IMR-90 (cell line): ENCODE results near the gene NFX1. TPM values are rescaled to one million over a fixed set of nuclear protein-coding genes. Genes with fewer than 3 reads are reported as not detected.
A peak's percentile ranks its signal among the peaks of the same experiment; 100 is the strongest.
"Not testable (repeated sequence)": the region's sequence is repeated elsewhere in the genome, so short reads cannot be mapped to it uniquely, and the experiment has no call there.

Experiments
- ATAC-seq: fragments of 200-7000 bp; cut with Tn5 transposase; 2 replicates; pipeline ENCODE4 v1.9.1; 2020; ENCODE audit warnings: low read depth, mild to moderate bottlenecking, moderate library complexity
- BruUV-seq: library from RNA; stranded (reverse); fragments of 400-500 nt; replicated peaks from 2 replicates; lab custom pipeline; 2021; lab: Mats Ljungman, UMichigan
- CTCF ChIA-PET: fragments of 300-600 bp; formaldehyde crosslinking; extraction: SDS; loops from one replicate; lab custom pipeline; 2021; ENCODE audit warnings: antibody characterized with exemption; lab: Yijun Ruan, JAX
- POLR2A ChIA-PET: fragments of 300-600 bp; sonication (Branson Sonifier 250); formaldehyde crosslinking; loops from one replicate; lab custom pipeline; 2022; ENCODE audit warnings: antibody characterized with exemption; ENCODE audit not compliant: unreplicated experiment; lab: Charles Lee
- DNase-seq: peaks from one replicate; pipeline ENCODE4 v3.0.0; 2013
- H2AFZ ChIP-seq: replicated peaks from 2 replicates; pipeline ENCODE3; 2013; ENCODE audit warnings: low read length, mild to moderate bottlenecking; ENCODE audit not compliant: poor library complexity
- H2AK5ac ChIP-seq: 2 replicates; pipeline ENCODE4 v1.6.1; 2013; ENCODE audit warnings: low read depth, low read length, inconsistent platforms
- H2AK9ac ChIP-seq: replicated peaks from 2 replicates; pipeline ENCODE3; 2013; ENCODE audit warnings: mild to moderate bottlenecking, low read depth, low read length, moderate library complexity; ENCODE audit not compliant: poor library complexity
- H2BK120ac ChIP-seq: 2 replicates; pipeline ENCODE4 v1.6.1; 2013; ENCODE audit warnings: low read depth, low read length, inconsistent platforms
- H2BK15ac ChIP-seq: 3 replicates; pipeline ENCODE4 v1.6.1; 2013; ENCODE audit warnings: low read depth, low read length, inconsistent platforms
- H2BK20ac ChIP-seq: 2 replicates; pipeline ENCODE4 v1.6.1; 2013; ENCODE audit warnings: low read depth, mild to moderate bottlenecking, inconsistent platforms, low read length, moderate library complexity
- H2BK5ac ChIP-seq: 2 replicates; pipeline ENCODE4 v1.6.1; 2013; ENCODE audit warnings: mild to moderate bottlenecking, low read depth, low read length, inconsistent platforms; ENCODE audit not compliant: poor library complexity, severe bottlenecking
- H3K14ac ChIP-seq: replicated peaks from 2 replicates; pipeline ENCODE4 v1.6.1; 2013; ENCODE audit warnings: low read depth, low read length, inconsistent platforms
- H3K18ac ChIP-seq: 2 replicates; pipeline ENCODE4 v1.6.1; 2013; ENCODE audit warnings: low read depth, low read length, control low read depth
- H3K23ac ChIP-seq: 2 replicates; pipeline ENCODE4 v1.6.1; 2013; ENCODE audit warnings: low read depth, low read length, inconsistent platforms
- H3K27ac ChIP-seq: 2 replicates; pipeline ENCODE4 v1.5.1; 2013; ENCODE audit warnings: mild to moderate bottlenecking, control low read depth, low read length; ENCODE audit not compliant: insufficient read depth
- H3K27me3 ChIP-seq: 2 replicates; pipeline ENCODE4 v1.6.1; 2013; ENCODE audit warnings: low read length; ENCODE audit not compliant: control insufficient read depth, insufficient read depth
- H3K36me3 ChIP-seq: 2 replicates; pipeline ENCODE4 v1.6.1; 2013; ENCODE audit warnings: low read length, mixed read lengths; ENCODE audit not compliant: control insufficient read depth, insufficient read depth
- H3K4ac ChIP-seq: 2 replicates; pipeline ENCODE4 v1.6.1; 2013; ENCODE audit warnings: low read depth, low read length, inconsistent platforms
- H3K4me1 ChIP-seq: 2 replicates; pipeline ENCODE4 v1.6.1; 2013; ENCODE audit warnings: low read length, mixed read lengths; ENCODE audit not compliant: control insufficient read depth, insufficient read depth
- H3K4me2 ChIP-seq: 2 replicates; pipeline ENCODE4 v1.6.1; 2013; ENCODE audit warnings: low read depth, mild to moderate bottlenecking, control low read depth, low read length, moderate library complexity
- H3K4me3 ChIP-seq: 2 replicates; pipeline ENCODE4 v1.5.1; 2013; ENCODE audit warnings: low read depth, mild to moderate bottlenecking, control low read depth, low read length, moderate library complexity; ENCODE audit not compliant: insufficient read depth
- H3K56ac ChIP-seq: 2 replicates; pipeline ENCODE4 v1.6.1; 2013; ENCODE audit warnings: low read length, inconsistent platforms; ENCODE audit not compliant: insufficient read depth; ENCODE audit errors: extremely low read depth
- H3K79me1 ChIP-seq, 2 experiments: 2 replicates each; pipeline ENCODE4 v1.6.1; 2013; ENCODE audit warnings: low read length in 2 of 2, inconsistent platforms in 1 of 2, low read depth in 1 of 2
- H3K9ac ChIP-seq: 2 replicates; pipeline ENCODE4 v1.6.1; 2013; ENCODE audit warnings: low read depth, low read length, control low read depth
- H3K9me1 ChIP-seq: 2 replicates; pipeline ENCODE4 v1.6.1; 2013; ENCODE audit warnings: low read length, inconsistent platforms; ENCODE audit not compliant: insufficient read depth
- H3K9me3 ChIP-seq: 2 replicates; pipeline ENCODE4 v1.6.1; 2013; ENCODE audit warnings: low read length; ENCODE audit not compliant: control insufficient read depth, insufficient read depth
- H4K20me1 ChIP-seq: 2 replicates; pipeline ENCODE4 v1.6.1; 2013; ENCODE audit warnings: low read length, inconsistent platforms; ENCODE audit not compliant: insufficient read depth
- H4K5ac ChIP-seq: 2 replicates; pipeline ENCODE4 v1.6.1; 2013; ENCODE audit warnings: mild to moderate bottlenecking, low read depth, low read length, control low read depth
- H4K8ac ChIP-seq, 2 experiments: 2 replicates each; pipeline ENCODE4 v1.6.1; 2013; ENCODE audit warnings: low read depth in 2 of 2, low read length in 2 of 2, control low read depth in 1 of 2, inconsistent platforms in 1 of 2
- H4K91ac ChIP-seq: 2 replicates; pipeline ENCODE4 v1.6.1; 2013; ENCODE audit warnings: low read depth, low read length, inconsistent platforms; ENCODE audit not compliant: insufficient read depth
- CEBPB ChIP-seq: IDR thresholded peaks from 2 replicates; pipeline ENCODE4 v1.6.1; 2012; ENCODE audit warnings: low read depth, low read length, improper control_type of control experiment
- CHD1 ChIP-seq: IDR thresholded peaks from 2 replicates; pipeline ENCODE4 v1.6.1; 2012; ENCODE audit warnings: low read depth, low read length, improper control_type of control experiment
- FOS ChIP-seq: fragments of 150-350 bp; IDR thresholded peaks from 2 replicates; pipeline ENCODE4 v1.6.1; 2016; ENCODE audit warnings: low read depth, low read length
- MXI1 ChIP-seq: IDR thresholded peaks from 2 replicates; pipeline ENCODE4 v1.6.1; 2012; ENCODE audit warnings: low read depth, mild to moderate bottlenecking, low read length, moderate library complexity, borderline replicate concordance
- RAD21 ChIP-seq: IDR thresholded peaks from 2 replicates; pipeline ENCODE4 v1.6.1; 2012; ENCODE audit warnings: low read length, improper control_type of control experiment
- RCOR1 ChIP-seq: IDR thresholded peaks from 2 replicates; pipeline ENCODE4 v1.6.1; 2012; ENCODE audit warnings: mild to moderate bottlenecking, low read length, improper control_type of control experiment; ENCODE audit not compliant: insufficient replicate concordance
- WGBS, 2 experiments: methylation state at CpG; one replicate each; pipeline versions ENCODE4 v1.1.5 to v1.1.7; 2013; ENCODE audit warnings: missing lambda C conversion rate in 2 of 2; ENCODE audit not compliant: insufficient read length in 1 of 2; ENCODE audit errors: extremely low coverage in 2 of 2; 5-methylcytosine and 5-hydroxymethylcytosine counted together
- dilution Hi-C: fragments of 300-500 bp; cut with HindIII; formaldehyde crosslinking; loops from one replicate; pipeline ENCODE4 v1.14.3; 2018; ENCODE audit warnings: low sequenced_read_pairs; ENCODE audit not compliant: unreplicated experiment
- in situ Hi-C: fragments of 300-500 bp; cut with MboI; formaldehyde crosslinking; loops from 3 replicates; pipeline ENCODE4 v1.14.3; 2019; ENCODE audit warnings: low sequenced_read_pairs, inconsistent platforms, mixed read lengths
- intact Hi-C: fragments of 100-400 bp; cut with micrococcal nuclease; formaldehyde crosslinking; loops from 2 replicates; pipeline ENCODE4 v1.10.0; 2022
- polyA plus RNA-seq, 3 experiments: library from polyadenylated mRNA; depleted of rRNA; stranded (reverse); fragments of >200 nt; gene quantifications; 2 replicates each; pipeline ENCODE4 v1.2.3, GENCODE V29; 2012; ENCODE audit warnings: low replicate concordance in 1 of 3
- total RNA-seq: library from RNA; depleted of rRNA; stranded (reverse); fragments of >200 nt; gene quantifications from 2 replicates; pipeline ENCODE4 v1.2.3, GENCODE V29; 2012

NFX1 gene
- total and polyA plus RNA-seq, 2 of the 4 experiments (the other 2 are of a cell fraction): 27.0 to 36.0 TPM

DNA sequence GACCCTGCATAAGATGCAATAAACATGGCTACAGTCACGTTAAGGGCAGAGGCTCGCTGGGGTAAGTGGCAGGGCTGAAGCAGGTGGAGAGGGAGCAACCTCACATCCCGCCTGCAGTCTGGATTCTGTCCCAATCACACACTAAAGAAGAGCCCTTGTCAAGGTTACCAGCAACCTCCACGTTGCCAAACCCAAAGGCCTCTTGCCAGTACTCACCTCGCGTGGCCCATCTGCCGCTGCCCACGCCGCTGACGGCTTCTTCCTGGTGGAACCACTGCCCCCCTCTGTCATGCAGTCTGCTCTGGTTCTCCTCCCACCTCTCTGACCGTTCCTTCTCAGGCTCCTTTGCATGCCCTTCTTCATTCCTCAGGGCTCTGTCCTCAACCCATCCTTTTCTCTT, 103.3 kb downstream of the NFX1 start:
- CTCF ChIA-PET: no interaction called here
- DNase-seq (no peak), ATAC-seq (no peak)
- H4K8ac ChIP-seq: no peak overlapping the region
- no peak overlapping the region for H3K56ac ChIP-seq
- H3K9me1 ChIP-seq: no peaks in the 10 kb centered on the region; the same call in 1 of the 2 replicates
- H2BK120ac ChIP-seq: 0 out of 2 replicates have a peak overlapping the region, but pooled peaks have one; percentile 4
- H4K5ac ChIP-seq: no peak overlapping the region
- intact Hi-C loops (no loop called here), dilution Hi-C loops (no loop called here), in situ Hi-C loops (no loop called here)
- H2AK5ac ChIP-seq: no peak overlapping the region
- H2AK9ac ChIP-seq: no peak overlapping the region
- peaks cover 12% of the 10 kb centered on the region for H3K4me1 ChIP-seq
- no peak overlapping the region for H3K23ac ChIP-seq
- H3K27ac ChIP-seq: no peak overlapping the region
- no peaks in the 10 kb centered on the region for H3K36me3 ChIP-seq
- no peak overlapping the region for H3K14ac ChIP-seq
- H3K9me3 ChIP-seq: no peaks in the 10 kb centered on the region
- no peak overlapping the region for H2BK5ac ChIP-seq
- no peak overlapping the region for H3K9ac ChIP-seq
- H3K4me2 ChIP-seq: no peak overlapping the region
- POLR2A ChIA-PET: no interaction called here
- no peak overlapping the region for H2AFZ ChIP-seq
- H3K4ac ChIP-seq: no peak overlapping the region
- no TSS peak for BruUV-seq
- no peak overlapping the region for H2BK20ac ChIP-seq
- H3K79me1 ChIP-seq: no peaks in the 10 kb centered on the region
- H4K91ac ChIP-seq: no peak overlapping the region
- no peak overlapping the region for H3K4me3 ChIP-seq
- TF ChIP-seq FOS: no peak
- TF ChIP-seq RAD21: no peak
- TF ChIP-seq CEBPB: no peak
- no peak for TF ChIP-seq MXI1
- no peak for TF ChIP-seq RCOR1
- TF ChIP-seq CHD1: no peak
- peak overlapping the region; percentile 75; the same call in 1 of the 3 replicates for H2BK15ac ChIP-seq
- H3K18ac ChIP-seq: no peak overlapping the region
- 74% methylated on average over 8 of the region's 11 CpGs; no CpG with 5 or more reads in 1 of the 2 experiments for WGBS, 2 experiments
- peaks cover 1% of the 10 kb centered on the region for H3K27me3 ChIP-seq
- no peaks in the 10 kb centered on the region; the same call in 1 of the 2 replicates for H4K20me1 ChIP-seq

DNA sequence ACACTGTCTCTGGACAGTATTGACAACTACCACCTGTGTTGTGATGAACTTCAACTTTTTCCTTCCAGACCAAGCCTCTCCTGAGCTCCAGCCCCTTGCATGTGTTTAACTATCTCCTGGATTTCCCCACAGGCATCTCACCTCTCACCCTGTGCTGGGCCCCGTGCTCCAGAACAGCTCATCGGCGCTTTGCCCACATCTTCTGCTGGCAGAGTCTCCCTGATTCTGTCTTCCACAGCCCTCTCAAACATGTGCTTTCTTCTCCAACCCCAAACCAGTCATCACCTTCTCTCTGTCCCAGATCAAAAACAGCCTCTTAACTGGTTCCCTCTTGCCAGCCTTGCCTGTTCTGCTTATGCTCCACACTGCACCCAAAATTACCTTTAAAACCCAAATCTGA, 103.7 kb downstream of the NFX1 start:
- H3K9me1 ChIP-seq, H3K4ac ChIP-seq, in situ Hi-C loops, H4K20me1 ChIP-seq, H3K4me3 ChIP-seq, ATAC-seq, intact Hi-C loops, H3K9me3 ChIP-seq, H3K14ac ChIP-seq, H3K18ac ChIP-seq, BruUV-seq, dilution Hi-C loops, H4K5ac ChIP-seq, H3K23ac ChIP-seq, H2BK5ac ChIP-seq, H2BK20ac ChIP-seq, DNase-seq, H3K27ac ChIP-seq, H3K36me3 ChIP-seq, POLR2A ChIA-PET, H3K9ac ChIP-seq, H3K79me1 ChIP-seq, H4K8ac ChIP-seq, H2AFZ ChIP-seq, CTCF ChIA-PET, H2BK120ac ChIP-seq, H2AK5ac ChIP-seq, H3K56ac ChIP-seq, H2AK9ac ChIP-seq, H3K27me3 ChIP-seq, H3K4me2 ChIP-seq, H4K91ac ChIP-seq: not testable (repeated sequence)
- WGBS, 2 experiments: no CpG with 5 or more reads among the region's 3 CpGs
- Histone ChIP-seq H2BK15ac (peak overlapping the region; percentile 75; the same call in 1 of the 3 replicates), H3K4me1 (peaks cover 12% of the 10 kb centered on the region)
